ENCODE data around the gene KLHL29.

- no peak for TF ChIP-seq CTCF (conservative IDR thresholded peaks at IDR 0.05; ENCODE audit: low read length)
- no peak for TF ChIP-seq EZH2phosphoT487 (IDR thresholded peaks at IDR 0.05; ENCODE audit: borderline replicate concordance, low read depth, low read length)
Observed at GRCh38 chr2:23690421-23691105, 305.6 kb downstream of the KLHL29 start.

All from OCI-LY7 (cell line).